Panc1 (cell line): ENCODE data around the gene SPATA16. TPM values are rescaled to one million over a fixed set of nuclear protein-coding genes. Genes with fewer than 3 reads are reported as not detected.

Source experiments
- ATAC-seq: fragments of 200-7000 bp; cut with Tn5 transposase; 2 replicates; pipeline ENCODE4 v1.9.1; 2020; ENCODE audit warnings: mild to moderate bottlenecking, moderate library complexity
- BruUV-seq: library from RNA; stranded (reverse); fragments of 400-500 nt; replicated peaks from 2 replicates; lab custom pipeline; 2021; lab: Mats Ljungman, UMichigan
- CTCF ChIA-PET: fragments of 300-600 bp; sonication (Branson Sonifier 250); formaldehyde crosslinking; loops from one replicate; lab custom pipeline; 2022; ENCODE audit warnings: antibody characterized with exemption; lab: Charles Lee
- POLR2A ChIA-PET: fragments of 300-600 bp; sonication (Branson Sonifier 250); formaldehyde crosslinking; loops from one replicate; lab custom pipeline; 2022; ENCODE audit warnings: antibody characterized with exemption; lab: Charles Lee
- DNase-seq: peaks from one replicate; pipeline ENCODE4 v3.0.0-alpha.2; 2010; ENCODE audit warnings: low read depth, low spot score
- H3K27ac ChIP-seq: 2 replicates; pipeline ENCODE4 v1.5.1; 2011; ENCODE audit warnings: mild to moderate bottlenecking, low read length, inconsistent platforms
- H3K27me3 ChIP-seq: fragments of 200-500 bp; sonication (Bioruptor generic); 2 replicates; pipeline ENCODE4 v1.6.0; 2014; ENCODE audit warnings: low read length, inconsistent platforms; ENCODE audit not compliant: control insufficient read depth, insufficient read depth
- H3K36me3 ChIP-seq: fragments of 200-500 bp; sonication (Bioruptor generic); 2 replicates; pipeline ENCODE4 v1.5.1; 2014; ENCODE audit warnings: inconsistent platforms, mild to moderate bottlenecking, low read length, moderate library complexity; ENCODE audit not compliant: control insufficient read depth, insufficient read depth
- H3K4me1 ChIP-seq: 2 replicates; pipeline ENCODE4 v1.5.1; 2011; ENCODE audit warnings: inconsistent platforms, mild to moderate bottlenecking, low read length, moderate library complexity; ENCODE audit not compliant: control insufficient read depth, insufficient read depth
- H3K4me3 ChIP-seq, 2 experiments: 2 replicates each; pipeline ENCODE4 v1.5.1; 2011 to 2012; ENCODE audit warnings: low read depth in 2 of 2, low read length in 2 of 2, mild to moderate bottlenecking in 2 of 2, inconsistent platforms in 1 of 2, moderate library complexity in 1 of 2
- H3K9me3 ChIP-seq: fragments of 200-500 bp; sonication (Bioruptor generic); 2 replicates; pipeline ENCODE4 v1.5.1; 2014; ENCODE audit warnings: low read depth, mild to moderate bottlenecking, inconsistent platforms, low read length, moderate library complexity; ENCODE audit not compliant: control insufficient read depth, insufficient read depth
- CTCF ChIP-seq: fragments of 450-650 bp; IDR thresholded peaks from 2 replicates; pipeline ENCODE4 v1.5.1; 2017; ENCODE audit warnings: mild to moderate bottlenecking
- POLR2AphosphoS5 ChIP-seq: IDR thresholded peaks from 2 replicates; pipeline ENCODE4 v1.6.1; 2012; ENCODE audit warnings: mild to moderate bottlenecking, low read depth, low read length, moderate library complexity
- REST ChIP-seq, 2 experiments: IDR thresholded peaks; 2 replicates each; pipeline ENCODE4 v1.6.1; 2011 to 2012; ENCODE audit warnings: low read depth in 2 of 2, control low read depth in 1 of 2, low read length in 1 of 2, mild to moderate bottlenecking in 1 of 2, moderate library complexity in 1 of 2; ENCODE audit not compliant: insufficient read depth in 1 of 2
- SIN3A ChIP-seq: IDR thresholded peaks from 2 replicates; pipeline ENCODE4 v1.6.1; 2012; ENCODE audit warnings: low read depth, mild to moderate bottlenecking, low read length, moderate library complexity, borderline replicate concordance; ENCODE audit not compliant: insufficient read depth
- TCF7L2 ChIP-seq: IDR thresholded peaks from 2 replicates; pipeline ENCODE4 v1.6.1; 2011; ENCODE audit warnings: mild to moderate bottlenecking, low read depth, low read length, inconsistent platforms
- in situ Hi-C: cut with HindIII; loops from 2 replicates; pipeline ENCODE4 v1.10.0; 2016; ENCODE audit warnings: low sequenced_read_pairs, low pct_unique_long_range_greater_than_20kb
- intact Hi-C: fragments of 100-400 bp; cut with micrococcal nuclease; formaldehyde crosslinking; loops from one replicate; pipeline ENCODE4 v1.10.0; 2022; ENCODE audit not compliant: unreplicated experiment
- total RNA-seq: library from RNA; stranded (reverse); gene quantifications from one replicate; pipeline ENCODE4 v1.2.1, GENCODE V29; 2021; ENCODE audit not compliant: unreplicated experiment

Gene SPATA16
- total RNA-seq, 1 experiment from 2014 or later: not detected

GRCh38 chr3:173013219-173013832, 127.7 kb downstream of the SPATA16 start:
- Histone ChIP-seq H3K4me3 (no peak overlapping the region), H3K4me1 (no peaks in the 10 kb centered on the region), H3K36me3 (no peaks in the 10 kb centered on the region), H3K9me3 (no peaks in the 10 kb centered on the region), H3K27me3 (no peaks in the 10 kb centered on the region), H3K27ac (no peak overlapping the region)
- ChIA-PET CTCF (no interaction called here), POLR2A (no interaction called here)
- no peak for TF ChIP-seq SIN3A
- no peak for TF ChIP-seq TCF7L2
- no peak for TF ChIP-seq REST (IDR thresholded peaks at IDR 0.05; ENCODE audit: insufficient read depth in 1 of 2, low read depth in 2 of 2, low read length in 1 of 2)
- TF ChIP-seq POLR2AphosphoS5: no peak
- TF ChIP-seq CTCF: no peak
- intact Hi-C loops (no loop called here), in situ Hi-C loops (no loop called here)
- no peak for ATAC-seq
- no peak for DNase-seq
- no TSS peak for BruUV-seq

- Histone ChIP-seq H3K9me3 (no peaks in the 10 kb centered on the region), H3K4me3 (no peak overlapping the region), H3K4me1 (no peaks in the 10 kb centered on the region), H3K27me3 (no peaks in the 10 kb centered on the region; the same call in 1 of the 2 replicates), H3K27ac (no peak overlapping the region), H3K36me3 (no peaks in the 10 kb centered on the region)
- ChIA-PET CTCF (no interaction called here), POLR2A (no interaction called here)
- intact Hi-C loops (no loop called here), in situ Hi-C loops (no loop called here)
- peak; percentile 38 for ATAC-seq
- TF ChIP-seq POLR2AphosphoS5 (no peak), REST (IDR thresholded peaks at IDR 0.05; ENCODE audit: insufficient read depth in 1 of 2, low read depth in 2 of 2, low read length in 1 of 2) (no peak), SIN3A (no peak), CTCF (no peak), TCF7L2 (no peak)
- BruUV-seq: no TSS peak
- DNase-seq: no peak
Observed at GRCh38 chr3:173009410-173009809, 131.6 kb downstream of the SPATA16 start.
